Measurements from ENCODE around the gene FCRL4. TPM values are rescaled to one million over a fixed set of nuclear protein-coding genes. Genes with fewer than 3 reads are reported as not detected.
"Not testable (repeated sequence)": the region's sequence is repeated elsewhere in the genome, so short reads cannot be mapped to it uniquely, and the experiment has no call there.

FCRL4 gene
- polyA plus RNA-seq, 4 donors: not detected

GRCh38 chr1:157551694-157552693, 45.9 kb downstream of the FCRL4 start, which contains the start of gene FCRL5:
Gene FCRL5, minus strand, starts transcription at chr1:157552515. Its CDS starts 153 bp downstream, at chr1:157552362.
- DNase-seq (ENCODE audit: low read depth in 4 of 4, low spot score in 2 of 4): no peak

DNA sequence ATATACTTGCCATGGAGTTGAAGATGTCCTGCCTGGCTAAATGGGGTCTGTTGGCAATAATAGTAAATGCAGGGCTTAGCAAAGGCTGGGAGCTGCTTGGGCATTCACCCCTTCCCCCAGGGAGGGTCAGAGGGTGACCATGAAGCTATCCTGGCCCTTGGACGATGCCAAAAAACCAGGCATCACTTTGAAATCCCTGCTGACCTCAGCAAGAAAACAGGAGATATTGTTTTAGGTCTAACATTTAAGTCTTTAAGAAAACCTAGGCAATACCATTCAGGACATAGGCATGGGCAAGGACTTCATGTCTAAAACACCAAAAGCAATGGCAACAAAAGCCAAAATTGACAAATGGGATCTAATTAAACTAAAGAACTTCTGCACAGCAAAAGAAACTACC, 49.8 kb downstream of the FCRL4 start:
- not testable (repeated sequence) for DNase-seq (ENCODE audit: low read depth in 4 of 4, low spot score in 2 of 4)

DNA sequence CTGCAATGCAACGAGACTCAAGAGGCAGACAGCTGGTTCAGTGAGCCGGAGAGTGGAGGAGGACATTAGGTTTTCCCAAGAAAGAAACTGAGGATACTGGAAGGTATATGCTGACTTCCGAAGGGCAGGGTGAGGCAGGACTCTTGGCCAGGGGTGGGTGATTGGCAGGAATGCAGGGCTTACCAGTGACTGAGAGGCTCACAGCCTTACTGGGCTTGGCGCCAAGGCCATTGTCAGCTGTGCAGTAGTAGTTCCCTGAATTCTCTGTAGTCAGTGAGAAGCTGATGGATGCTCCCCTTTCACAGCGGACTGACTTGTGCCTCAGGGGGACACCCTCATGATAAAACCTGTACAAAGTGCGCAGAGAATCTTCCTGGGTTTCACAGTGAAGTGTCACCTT, 55.2 kb downstream of the FCRL4 start:
- DNase-seq (ENCODE audit: low read depth in 4 of 4, low spot score in 2 of 4): peak in 1 of 4 donors; percentile 17

GRCh38 chr1:157540852-157541251, 57.0 kb downstream of the FCRL4 start:
- no peak for DNase-seq (ENCODE audit: low read depth in 4 of 4, low spot score in 2 of 4)

DNA sequence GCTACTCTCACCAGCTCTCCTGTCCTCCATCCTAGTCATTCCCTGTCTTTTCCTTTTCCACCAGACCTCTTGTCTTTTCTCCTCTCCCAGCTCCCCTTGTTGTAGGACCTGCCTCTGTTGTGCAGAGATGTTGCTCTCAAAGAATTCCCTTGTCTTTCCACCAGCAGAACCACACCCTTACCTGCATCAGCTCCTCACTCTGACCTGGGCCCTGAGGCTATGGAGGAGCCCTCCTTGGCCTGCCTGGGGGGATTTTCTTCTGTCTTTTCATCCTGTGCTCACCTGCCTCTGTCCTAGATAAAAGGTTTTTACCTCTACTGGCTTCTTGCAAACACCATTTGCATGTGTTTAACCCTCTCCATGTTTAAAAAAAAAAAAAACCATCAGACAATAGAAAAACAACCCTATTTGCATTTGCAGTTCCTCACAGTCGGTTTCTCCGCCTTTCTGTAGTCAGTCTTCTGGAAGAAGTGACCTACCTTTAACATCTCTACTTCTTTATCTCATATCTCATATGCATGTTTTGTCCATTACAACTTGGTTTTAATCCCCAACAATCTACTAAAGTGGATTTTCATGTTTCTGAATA, 57.6 kb downstream of the FCRL4 start:
- DNase-seq (ENCODE audit: low read depth in 4 of 4, low spot score in 2 of 4): no peak

GRCh38 chr1:157539568-157539967, 58.3 kb downstream of the FCRL4 start:
- DNase-seq (ENCODE audit: low read depth in 4 of 4, low spot score in 2 of 4): no peak

- DNase-seq (ENCODE audit: low read depth in 4 of 4, low spot score in 2 of 4): no peak
Measured at GRCh38 chr1:157532569-157532968, 65.3 kb downstream of the FCRL4 start.

DNA sequence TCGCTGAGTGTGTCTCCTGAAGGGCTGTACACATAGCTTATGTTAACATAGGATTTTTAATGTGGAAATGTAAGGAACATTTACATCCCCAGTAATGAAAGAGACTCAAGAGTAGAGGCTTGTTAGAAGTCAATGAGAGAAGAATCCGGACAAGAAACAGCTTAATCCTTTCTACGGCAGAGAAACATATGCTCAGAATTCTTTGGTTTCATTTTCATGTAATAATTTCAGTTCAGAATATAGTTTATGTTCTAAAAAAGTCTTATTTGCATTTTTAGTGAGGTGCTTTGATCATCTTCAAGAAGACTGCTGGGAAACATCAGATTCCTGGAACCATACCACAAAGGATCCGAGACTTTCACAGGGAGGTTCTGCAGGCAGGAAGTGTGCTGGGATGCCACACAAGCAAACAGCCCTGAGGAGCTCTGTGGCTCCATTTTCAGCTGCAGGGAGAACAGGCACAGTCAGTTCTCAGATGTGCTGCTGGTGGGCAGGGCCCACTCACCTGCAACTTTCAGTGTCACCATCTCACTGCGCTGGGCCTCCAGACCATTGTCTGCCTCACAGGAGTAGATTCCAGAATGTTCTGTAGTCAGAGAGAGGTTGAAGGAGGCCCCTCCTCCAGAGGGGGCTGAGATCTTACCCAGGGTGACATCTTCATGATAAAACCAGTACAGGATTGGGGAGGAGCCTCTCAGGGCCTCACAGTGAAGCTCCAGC, 74.0 kb downstream of the FCRL4 start:
- no peak for DNase-seq (ENCODE audit: low read depth in 4 of 4, low spot score in 2 of 4)

Other genes starting within 250 kb of the FCRL4 start
- under 1 TPM in 3 of 4 donors, not detected in 1; 0.06 to 0.17 (median 0.14) TPM for gene FCRL5, start 45.6 kb downstream of the FCRL4 start, polyA plus RNA-seq (ENCODE audit: insufficient read length in 4 of 4)
- under 1 TPM in 3 of 4 donors, not detected in 1; 0.13 to 0.18 (median 0.16) TPM for gene FCRL3, start 102.7 kb upstream of the FCRL4 start, polyA plus RNA-seq (ENCODE audit: insufficient read length in 4 of 4)
- under 1 TPM in 1 of 4 donors, not detected in 3; 0.08 TPM for gene FCRL2, start 179.0 kb upstream of the FCRL4 start, polyA plus RNA-seq (ENCODE audit: insufficient read length in 4 of 4)
- under 1 TPM in 3 of 4 donors, not detected in 1; 0.11 to 0.27 (median 0.14) TPM for gene FCRL1, start 222.0 kb upstream of the FCRL4 start, polyA plus RNA-seq (ENCODE audit: insufficient read length in 4 of 4)
- gene CD5L, start 243.7 kb upstream of the FCRL4 start, polyA plus RNA-seq (ENCODE audit: insufficient read length in 4 of 4): under 1 TPM in 1 of 4 donors, not detected in 3; 0.28 TPM